ENCODE data around the gene PIK3R4. TPM values are rescaled to one million over a fixed set of nuclear protein-coding genes. Genes with fewer than 3 reads are reported as not detected.

Gene PIK3R4
- polyA plus RNA-seq, 1 donor (not counting 4 experiments of a cell fraction or from before 2014, with no cell fraction given) = 49.2 TPM

GRCh38 chr3:130732501-130732900 lies 14.1 kb downstream of the PIK3R4 start:
- Histone ChIP-seq H3K27me3 (ENCODE audit: control insufficient read depth, extremely low read depth, insufficient read depth, low read length) (no peaks in the 10 kb centered on the region), H3K9me3 (ENCODE audit: control insufficient read depth, low read depth, low read length) (no peaks in the 10 kb centered on the region), H3K36me3 (ENCODE audit: control insufficient read depth in 2 of 2, extremely low read depth in 1 of 2, insufficient read depth in 2 of 2, low read length in 2 of 2) (peaks cover 0 to 9% of the 10 kb centered on the region in 2 experiments), H3K9ac (ENCODE audit: control insufficient read depth, extremely low read depth, insufficient read depth, low read length) (no peak overlapping the region), H3K27ac (ENCODE audit: control insufficient read depth, insufficient read depth, low read length) (no peak overlapping the region), H3K4me1 (ENCODE audit: control insufficient read depth, extremely low read depth, insufficient read depth, low read length) (peaks cover 1% of the 10 kb centered on the region), H3K9me1 (ENCODE audit: control insufficient read depth, extremely low read depth, insufficient read depth, low read length) (no peaks in the 10 kb centered on the region), H3K4me2 (ENCODE audit: control insufficient read depth, extremely low read depth, insufficient read depth, low read depth, low read length) (no peak overlapping the region), H4K20me1 (ENCODE audit: control insufficient read depth, extremely low read depth, insufficient read depth, low read length) (no peaks in the 10 kb centered on the region), H3K79me2 (ENCODE audit: control insufficient read depth, insufficient read depth, low read length) (peaks cover 8% of the 10 kb centered on the region), H2AFZ (ENCODE audit: control insufficient read depth, low read length) (no peak overlapping the region), H3K4me3 (ENCODE audit: control insufficient read depth in 2 of 3, extremely low read depth in 1 of 3, insufficient read depth in 2 of 3, low read depth in 1 of 3, low read length in 3 of 3) (no peak overlapping the region)
- DNase-seq (ENCODE audit: low read depth, low spot score) (no peak), FAIRE-seq (no peak)
- dilution Hi-C loops (cut with MboI; ENCODE audit: extremely low pct_ligation_motif_present, low sequenced_read_pairs) = no loop called here
- TF ChIP-seq EZH2 (IDR thresholded peaks at IDR 0.05; ENCODE audit: low read length) (no peak), CTCF (optimal IDR thresholded peaks at IDR 0.05 in 1 of 3, IDR thresholded peaks at IDR 0.05 in 1 of 3, conservative IDR thresholded peaks at IDR 0.05 in 1 of 3; ENCODE audit: extremely low read depth in 1 of 3, insufficient read depth in 2 of 3, low read length in 3 of 3) (no peak)

GRCh38 chr3:130731817-130732216 lies 14.8 kb downstream of the PIK3R4 start:
- DNase-seq (ENCODE audit: low read depth, low spot score) (no peak), FAIRE-seq (no peak)
- H3K36me3 ChIP-seq (ENCODE audit: control insufficient read depth in 2 of 2, extremely low read depth in 1 of 2, insufficient read depth in 2 of 2, low read length in 2 of 2) = peaks cover 0 to 9% of the 10 kb centered on the region in 2 experiments
- peaks cover 3% of the 10 kb centered on the region for H3K79me2 ChIP-seq (ENCODE audit: control insufficient read depth, insufficient read depth, low read length)
- TF ChIP-seq CTCF (optimal IDR thresholded peaks at IDR 0.05 in 1 of 3, IDR thresholded peaks at IDR 0.05 in 1 of 3, conservative IDR thresholded peaks at IDR 0.05 in 1 of 3; ENCODE audit: extremely low read depth in 1 of 3, insufficient read depth in 2 of 3, low read length in 3 of 3) (no peak), EZH2 (IDR thresholded peaks at IDR 0.05; ENCODE audit: low read length) (no peak)
- no peak overlapping the region for H2AFZ ChIP-seq (ENCODE audit: control insufficient read depth, low read length)
- dilution Hi-C loops (cut with MboI; ENCODE audit: extremely low pct_ligation_motif_present, low sequenced_read_pairs) = no loop called here
- H4K20me1 ChIP-seq (ENCODE audit: control insufficient read depth, extremely low read depth, insufficient read depth, low read length) = no peaks in the 10 kb centered on the region
- H3K4me2 ChIP-seq (ENCODE audit: control insufficient read depth, extremely low read depth, insufficient read depth, low read depth, low read length) = no peak overlapping the region
- H3K9me1 ChIP-seq (ENCODE audit: control insufficient read depth, extremely low read depth, insufficient read depth, low read length) = no peaks in the 10 kb centered on the region
- peaks cover 3% of the 10 kb centered on the region for H3K4me1 ChIP-seq (ENCODE audit: control insufficient read depth, extremely low read depth, insufficient read depth, low read length)
- H3K27me3 ChIP-seq (ENCODE audit: control insufficient read depth, extremely low read depth, insufficient read depth, low read length) = no peaks in the 10 kb centered on the region
- H3K4me3 ChIP-seq (ENCODE audit: control insufficient read depth in 2 of 3, extremely low read depth in 1 of 3, insufficient read depth in 2 of 3, low read depth in 1 of 3, low read length in 3 of 3) = no peak overlapping the region
- H3K9me3 ChIP-seq (ENCODE audit: control insufficient read depth, low read depth, low read length) = no peaks in the 10 kb centered on the region
- H3K9ac ChIP-seq (ENCODE audit: control insufficient read depth, extremely low read depth, insufficient read depth, low read length) = no peak overlapping the region
- H3K27ac ChIP-seq (ENCODE audit: control insufficient read depth, insufficient read depth, low read length) = no peak overlapping the region
